GM21723 (cell line): ENCODE measurements around the gene UBE3D.
A peak's percentile ranks its signal among the peaks of the same experiment; 100 is the strongest.
"Not testable (repeated sequence)": the region's sequence is repeated elsewhere in the genome, so short reads cannot be mapped to it uniquely, and the experiment has no call there.

Experiments used
- ATAC-seq: cut with Tn5 transposase; IDR thresholded peaks from one replicate; pipeline ENCODE4 v1.9.1; 2021; ENCODE audit warnings: mild to moderate bottlenecking, moderate library complexity; ENCODE audit not compliant: unreplicated experiment

The UBE3D gene

GRCh38 chr6:82980086-82980485 lies 85.6 kb downstream of the UBE3D start:
- ATAC-seq, result no peak

GRCh38 chr6:82979657-82980056 lies 86.0 kb downstream of the UBE3D start:
- ATAC-seq, result no peak

- ATAC-seq, result no peak
Measured at GRCh38 chr6:82978362-82978945, 87.2 kb downstream of the UBE3D start.

- ATAC-seq, result no peak
Measured at GRCh38 chr6:82976179-82976578, 89.5 kb downstream of the UBE3D start.

- no peak for ATAC-seq
Measured at GRCh38 chr6:82971877-82972460, 93.7 kb downstream of the UBE3D start.

GRCh38 chr6:82970839-82971238 lies 94.8 kb downstream of the UBE3D start:
- ATAC-seq, result no peak

- ATAC-seq, result no peak
Measured at GRCh38 chr6:82968708-82969107, 96.9 kb downstream of the UBE3D start.

- ATAC-seq, result no peak
Measured at GRCh38 chr6:82963191-82963925, 102.3 kb downstream of the UBE3D start.

GRCh38 chr6:82959385-82959941 lies 106.2 kb downstream of the UBE3D start:
- no peak for ATAC-seq

- no peak for ATAC-seq
Measured at GRCh38 chr6:82958551-82958950, 107.1 kb downstream of the UBE3D start.

GRCh38 chr6:82957868-82958245 lies 107.8 kb downstream of the UBE3D start:
- no peak for ATAC-seq

- ATAC-seq, result no peak
Measured at GRCh38 chr6:82957171-82957867, 108.3 kb downstream of the UBE3D start.

- no peak for ATAC-seq
Measured at GRCh38 chr6:82955841-82956240, 109.8 kb downstream of the UBE3D start.

GRCh38 chr6:82954937-82955577 lies 110.6 kb downstream of the UBE3D start:
- peak; percentile 62 for ATAC-seq

- ATAC-seq, result no peak
Measured at GRCh38 chr6:82954356-82954755, 111.3 kb downstream of the UBE3D start.

- ATAC-seq, result no peak
Measured at GRCh38 chr6:82953871-82954270, 111.8 kb downstream of the UBE3D start.

- no peak for ATAC-seq
Measured at GRCh38 chr6:82951935-82952334, 113.7 kb downstream of the UBE3D start.

- no peak for ATAC-seq
Measured at GRCh38 chr6:82951389-82951788, 114.3 kb downstream of the UBE3D start.

- not testable (repeated sequence) for ATAC-seq
Measured at GRCh38 chr6:82930915-82931314, 134.7 kb downstream of the UBE3D start.

- ATAC-seq, result no peak
Measured at GRCh38 chr6:82924799-82925535, 140.7 kb downstream of the UBE3D start.
